DOHH2 (cell line): ENCODE measurements around the gene GBF1.
A peak's percentile ranks its signal among the peaks of the same experiment; 100 is the strongest.

Experiments used
- H3F3A ChIP-seq: fragments of 200-600 bp; sonication (generic), shearing (Covaris generic); 2 replicates; pipeline ENCODE4 v1.6.0; 2016; ENCODE audit warnings: antibody characterized with exemption, mild to moderate bottlenecking; ENCODE audit not compliant: control insufficient read depth, insufficient read depth
- H3K27ac ChIP-seq: fragments of 200-600 bp; sonication (generic); 2 replicates; pipeline ENCODE4 v1.5.1; 2014; ENCODE audit warnings: low read depth, mild to moderate bottlenecking, low read length, moderate library complexity
- H3K27me3 ChIP-seq: fragments of 200-600 bp; sonication (generic); 2 replicates; pipeline ENCODE4 v1.6.1; 2014; ENCODE audit warnings: mild to moderate bottlenecking, low read length, mixed read lengths; ENCODE audit not compliant: control insufficient read depth
- H3K36me3 ChIP-seq: fragments of 200-600 bp; sonication (generic); 2 replicates; pipeline ENCODE4 v1.6.1; 2014; ENCODE audit warnings: mild to moderate bottlenecking, low read length, moderate library complexity, mixed read lengths; ENCODE audit not compliant: control insufficient read depth
- H3K4me1 ChIP-seq: fragments of 200-600 bp; sonication (generic); 2 replicates; pipeline ENCODE4 v1.6.1; 2014; ENCODE audit warnings: mild to moderate bottlenecking, low read length, mixed read lengths; ENCODE audit not compliant: control insufficient read depth
- H3K4me2 ChIP-seq: fragments of 200-600 bp; sonication (generic); 2 replicates; pipeline ENCODE4 v1.6.0; 2014; ENCODE audit warnings: mild to moderate bottlenecking, low read length, moderate library complexity
- H3K4me3 ChIP-seq: fragments of 200-600 bp; sonication (generic); 2 replicates; pipeline ENCODE4 v1.5.1; 2014; ENCODE audit warnings: mild to moderate bottlenecking, low read length, mixed read lengths
- H3K79me2 ChIP-seq: fragments of 200-600 bp; sonication (generic); 2 replicates; pipeline ENCODE4 v1.6.1; 2014; ENCODE audit warnings: mild to moderate bottlenecking, low read length, mixed read lengths; ENCODE audit not compliant: control insufficient read depth
- H3K9me2 ChIP-seq: fragments of 200-600 bp; sonication (generic); replicated peaks from 2 replicates; pipeline ENCODE4 v1.6.1; 2014; ENCODE audit warnings: mild to moderate bottlenecking, low read length, mixed read lengths; ENCODE audit not compliant: control insufficient read depth
- H3K9me3 ChIP-seq: fragments of 200-600 bp; sonication (generic); 2 replicates; pipeline ENCODE4 v1.6.1; 2014; ENCODE audit warnings: antibody characterized with exemption, low read length, mixed read lengths; ENCODE audit not compliant: control insufficient read depth, insufficient read depth
- H4K20me1 ChIP-seq: fragments of 200-600 bp; sonication (generic); 2 replicates; pipeline ENCODE4 v1.6.0; 2014; ENCODE audit warnings: low read depth, mild to moderate bottlenecking, antibody characterized with exemption, low read length, moderate library complexity; ENCODE audit not compliant: control insufficient read depth, insufficient read depth
- EZH2phosphoT487 ChIP-seq: fragments of 200-600 bp; sonication (generic); IDR thresholded peaks from 2 replicates; pipeline ENCODE4 v1.6.1; 2017; ENCODE audit warnings: borderline replicate concordance, mild to moderate bottlenecking, antibody characterized with exemption, low read length, moderate library complexity, mixed read lengths
- TF ChIP-seq, protein P1 (sequence below): fragments of 200-600 bp; sonication (generic); IDR thresholded peaks from one replicate; pipeline ENCODE4 v1.5.1; 2014; ENCODE audit warnings: antibody characterized with exemption, mild to moderate bottlenecking, low read depth, low read length; ENCODE audit not compliant: poor library complexity, severe bottlenecking

The GBF1 gene

DNA sequence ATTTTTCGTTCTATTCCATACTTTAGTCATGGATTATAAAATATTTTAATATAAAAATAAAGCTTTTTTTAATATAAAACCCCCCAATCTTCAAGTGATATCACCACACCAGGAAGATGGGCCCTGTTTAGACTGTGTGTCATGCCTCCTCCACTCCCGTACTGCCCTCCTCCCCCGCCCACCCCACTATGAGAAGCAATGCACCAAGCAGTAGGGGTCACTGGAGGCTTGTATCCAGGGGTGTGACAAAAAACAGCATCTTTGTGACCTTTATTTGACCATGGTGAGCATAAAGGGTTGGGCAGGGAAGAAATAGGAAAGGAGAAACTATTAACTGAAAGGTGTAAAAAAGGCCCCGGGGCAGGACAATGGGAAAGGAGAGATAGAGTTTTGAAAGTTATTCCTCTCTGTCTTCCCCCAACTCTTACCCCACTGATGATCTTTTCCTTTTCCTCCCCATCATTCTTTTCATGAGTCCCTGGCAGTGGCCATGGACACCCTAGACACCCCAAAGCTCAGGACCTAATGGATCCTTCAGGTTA lies 7.5 kb upstream of the GBF1 start:
- Histone ChIP-seq H3K4me1 (peaks cover 11% of the 10 kb centered on the region), H3K27me3 (peaks cover 41% of the 10 kb centered on the region), H3K9me2 (no peaks in the 10 kb centered on the region), H4K20me1 (no peaks in the 10 kb centered on the region), H3K27ac (no peak overlapping the region), H3K79me2 (no peaks in the 10 kb centered on the region), H3F3A (0 out of 2 replicates have a peak, but pooled peaks cover 2% of the 10 kb centered on the region), H3K36me3 (no peaks in the 10 kb centered on the region), H3K4me3 (no peak overlapping the region), H3K9me3 (no peaks in the 10 kb centered on the region), H3K4me2 (no peak overlapping the region)
- TF ChIP-seq, protein P1, sequence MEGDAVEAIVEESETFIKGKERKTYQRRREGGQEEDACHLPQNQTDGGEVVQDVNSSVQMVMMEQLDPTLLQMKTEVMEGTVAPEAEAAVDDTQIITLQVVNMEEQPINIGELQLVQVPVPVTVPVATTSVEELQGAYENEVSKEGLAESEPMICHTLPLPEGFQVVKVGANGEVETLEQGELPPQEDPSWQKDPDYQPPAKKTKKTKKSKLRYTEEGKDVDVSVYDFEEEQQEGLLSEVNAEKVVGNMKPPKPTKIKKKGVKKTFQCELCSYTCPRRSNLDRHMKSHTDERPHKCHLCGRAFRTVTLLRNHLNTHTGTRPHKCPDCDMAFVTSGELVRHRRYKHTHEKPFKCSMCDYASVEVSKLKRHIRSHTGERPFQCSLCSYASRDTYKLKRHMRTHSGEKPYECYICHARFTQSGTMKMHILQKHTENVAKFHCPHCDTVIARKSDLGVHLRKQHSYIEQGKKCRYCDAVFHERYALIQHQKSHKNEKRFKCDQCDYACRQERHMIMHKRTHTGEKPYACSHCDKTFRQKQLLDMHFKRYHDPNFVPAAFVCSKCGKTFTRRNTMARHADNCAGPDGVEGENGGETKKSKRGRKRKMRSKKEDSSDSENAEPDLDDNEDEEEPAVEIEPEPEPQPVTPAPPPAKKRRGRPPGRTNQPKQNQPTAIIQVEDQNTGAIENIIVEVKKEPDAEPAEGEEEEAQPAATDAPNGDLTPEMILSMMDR: no peak
- no peak for TF ChIP-seq EZH2phosphoT487

DNA sequence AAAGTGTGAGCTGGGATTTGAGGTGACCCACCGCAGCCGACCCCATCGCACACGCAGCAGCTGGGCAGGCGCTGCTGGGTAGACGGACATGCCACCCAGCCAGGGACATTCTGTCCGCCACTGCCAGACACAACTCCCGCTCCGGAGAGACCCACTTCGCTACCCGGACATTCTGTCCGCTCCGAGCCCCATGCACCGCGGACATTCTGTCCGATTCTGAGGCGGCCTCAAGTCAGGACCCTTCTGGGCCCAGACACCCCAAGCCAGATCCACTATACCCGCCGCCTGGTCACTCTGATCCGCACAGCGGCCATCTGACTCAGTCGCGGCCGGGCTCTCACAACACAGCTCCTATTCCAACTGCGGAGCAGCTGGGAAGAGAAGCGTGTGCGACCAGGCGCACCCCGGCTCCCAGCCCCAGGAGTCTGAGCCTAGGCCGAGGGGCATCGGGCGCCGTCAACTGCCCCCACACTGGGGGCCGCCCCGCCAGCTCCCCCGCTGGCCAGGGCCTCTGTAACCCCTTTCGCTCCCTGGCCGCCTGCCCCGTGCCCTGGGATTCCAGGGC lies 4.8 kb upstream of the GBF1 start:
- Histone ChIP-seq H3K9me3 (no peaks in the 10 kb centered on the region), H3K36me3 (no peaks in the 10 kb centered on the region; the same call in 1 of the 2 replicates), H3F3A (no peaks in the 10 kb centered on the region), H3K4me2 (no peak overlapping the region), H3K79me2 (peaks cover 2% of the 10 kb centered on the region), H3K4me3 (no peak overlapping the region), H3K27me3 (peaks cover 31% of the 10 kb centered on the region), H3K9me2 (no peaks in the 10 kb centered on the region), H3K4me1 (peaks cover 19% of the 10 kb centered on the region), H3K27ac (no peak overlapping the region), H4K20me1 (no peaks in the 10 kb centered on the region)
- TF ChIP-seq EZH2phosphoT487: no peak
- TF ChIP-seq, protein P1: no peak

DNA sequence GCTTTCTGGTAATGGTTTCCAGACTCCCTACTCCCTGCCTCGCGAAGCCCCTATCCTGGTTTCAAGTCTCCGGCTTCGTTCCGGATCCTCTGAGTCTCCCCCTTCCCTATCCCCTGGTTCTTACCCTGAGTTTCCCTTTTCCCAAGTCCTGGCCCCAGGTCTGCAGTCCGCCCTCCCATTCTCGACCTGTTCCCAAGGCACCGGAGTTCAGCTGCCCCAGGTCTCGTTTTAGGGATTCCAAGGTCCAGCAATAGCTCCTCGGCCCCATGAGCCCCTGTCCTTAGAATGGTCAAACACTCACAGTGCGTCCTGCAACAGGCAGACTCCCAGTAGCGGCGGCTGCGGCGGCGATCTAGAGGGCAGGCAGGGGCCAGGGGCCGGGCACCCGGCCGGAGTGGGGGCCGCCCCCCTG lies 4.3 kb upstream of the GBF1 start:
- Histone ChIP-seq H3K9me3 (no peaks in the 10 kb centered on the region), H3K79me2 (peaks cover 7% of the 10 kb centered on the region), H3K36me3 (no peaks in the 10 kb centered on the region; the same call in 1 of the 2 replicates), H3K4me2 (peak overlapping the region; percentile 79), H3K27me3 (peaks cover 26% of the 10 kb centered on the region), H3K9me2 (no peaks in the 10 kb centered on the region), H4K20me1 (no peaks in the 10 kb centered on the region; the same call in 1 of the 2 replicates), H3K4me1 (peaks cover 20% of the 10 kb centered on the region), H3K4me3 (peak overlapping the region; percentile 65), H3K27ac (no peak overlapping the region), H3F3A (no peaks in the 10 kb centered on the region)
- TF ChIP-seq, protein P1: no peak
- TF ChIP-seq EZH2phosphoT487: no peak
